ENCODE measurements around the gene PLEKHH3.
A peak's percentile ranks its signal among the peaks of the same experiment; 100 is the strongest.

Gene PLEKHH3, protein sequence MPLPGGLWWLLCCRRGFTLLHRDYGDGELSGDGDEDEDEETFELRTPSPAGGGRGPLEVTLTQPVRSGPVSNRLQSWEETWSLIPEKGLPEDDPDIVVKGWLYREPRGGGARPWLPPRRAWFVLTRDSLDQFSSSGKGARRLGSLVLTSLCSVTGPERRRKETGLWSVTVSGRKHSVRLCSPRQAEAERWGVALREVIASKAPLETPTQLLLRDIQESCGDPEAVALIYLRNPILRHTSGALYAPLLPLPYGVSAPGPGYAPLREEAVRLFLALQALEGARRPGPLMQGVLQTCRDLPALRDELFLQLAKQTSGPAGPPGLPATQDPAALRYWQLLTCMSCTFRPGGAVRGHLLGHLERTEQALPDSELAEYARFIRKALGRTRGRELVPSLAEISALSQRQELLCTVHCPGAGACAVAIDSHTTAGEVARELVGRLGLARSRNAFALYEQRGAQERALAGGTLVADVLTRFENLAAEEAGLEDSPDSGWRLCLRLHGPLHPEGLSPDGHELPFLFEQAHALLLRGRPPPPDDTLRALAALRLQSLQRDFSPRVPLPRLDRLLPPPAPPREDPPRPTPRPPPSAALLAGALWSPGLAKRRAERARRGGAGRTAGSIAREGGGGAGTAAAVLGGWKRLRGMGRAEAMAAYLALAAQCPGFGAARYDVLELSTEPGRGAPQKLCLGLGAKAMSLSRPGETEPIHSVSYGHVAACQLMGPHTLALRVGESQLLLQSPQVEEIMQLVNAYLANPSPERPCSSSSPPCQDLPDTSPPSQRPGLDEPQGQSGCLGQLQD

DNA sequence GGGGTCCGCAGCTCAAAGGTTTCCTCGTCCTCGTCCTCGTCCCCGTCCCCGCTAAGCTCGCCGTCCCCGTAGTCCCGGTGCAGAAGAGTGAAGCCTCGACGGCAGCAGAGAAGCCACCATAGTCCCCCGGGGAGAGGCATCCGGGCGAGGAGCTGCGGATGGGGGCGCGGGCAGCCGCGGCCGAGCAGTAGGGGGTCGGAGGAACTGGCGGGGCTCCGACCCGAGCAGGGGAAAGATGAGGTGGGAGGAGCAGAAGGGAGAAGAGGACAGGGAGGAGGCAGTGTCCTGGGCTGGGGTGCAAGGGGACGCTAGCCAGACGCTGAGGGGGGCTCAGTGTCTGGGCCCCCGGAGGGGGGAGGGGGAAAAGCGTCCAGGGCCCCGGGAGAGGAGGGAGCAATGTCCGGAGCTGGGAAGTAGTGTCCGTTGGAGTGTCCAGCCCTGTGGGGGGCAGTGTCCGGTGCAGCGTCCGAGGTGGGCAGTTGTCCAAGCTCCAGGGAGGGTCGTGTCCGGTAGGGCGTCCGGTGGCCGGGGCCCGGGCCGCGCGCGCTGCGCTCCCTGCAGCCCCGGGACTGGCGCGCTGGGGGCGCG is at the start of gene PLEKHH3:
Gene PLEKHH3 (minus strand): TSS at position 571 of the 588 bp plus-strand sequence. CDS start 431 bp downstream, at position 140.
- no peak for DNase-seq

DNA sequence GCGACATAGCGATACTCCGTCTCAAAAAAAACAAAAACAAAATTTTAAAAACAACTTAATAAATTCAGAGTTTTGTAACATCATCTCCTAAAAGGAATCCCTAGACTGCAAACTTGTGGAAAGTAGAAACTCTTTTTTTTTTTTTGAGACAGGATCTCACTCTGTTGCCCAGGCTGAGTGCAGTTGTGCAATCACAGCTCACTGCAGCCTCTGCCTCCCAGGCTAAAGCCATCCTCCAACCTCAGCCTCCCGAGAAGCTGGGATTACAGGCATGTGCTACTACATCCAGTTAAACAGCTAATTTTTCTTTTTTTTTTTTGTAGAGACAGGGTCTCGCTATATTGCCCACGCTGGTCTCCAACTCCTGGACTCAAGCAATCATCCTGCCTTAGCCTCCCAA is 48.3 kb upstream of the PLEKHH3 start:
- DNase-seq, result no peak

GRCh38 chr17:42723636-42724035 is 46.8 kb upstream of the PLEKHH3 start:
- no peak for DNase-seq

DNA sequence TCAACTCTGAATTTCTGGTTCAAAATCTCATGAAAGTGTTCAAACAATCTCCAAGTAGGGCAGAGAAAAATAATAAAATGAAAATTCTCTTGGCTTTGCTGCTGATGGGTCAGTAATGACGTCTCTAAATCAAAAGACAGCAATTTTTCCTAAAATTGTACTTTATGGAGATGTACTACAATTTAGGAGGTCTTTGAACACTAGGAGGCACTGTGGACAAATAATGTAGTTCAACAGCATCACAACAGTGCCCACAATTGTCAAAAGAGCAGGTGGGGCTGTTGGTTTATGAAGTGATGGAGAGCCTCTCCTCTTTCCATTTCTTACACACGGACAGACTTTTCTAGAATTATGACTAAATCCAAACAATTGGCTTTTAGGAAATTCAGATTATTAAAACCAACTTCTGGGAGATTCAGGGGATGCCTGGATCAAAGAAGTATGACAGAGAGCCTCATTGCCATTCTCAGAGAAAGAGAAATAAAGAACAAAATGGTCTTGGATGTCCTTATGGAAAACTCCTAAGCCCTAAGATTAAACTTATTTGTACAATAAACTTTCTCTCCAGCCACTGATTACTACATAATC is 44.3 kb upstream of the PLEKHH3 start:
- peak; percentile 83 for DNase-seq

GRCh38 chr17:42709561-42709960 is 32.8 kb upstream of the PLEKHH3 start:
- DNase-seq, result no peak

- no peak for DNase-seq
Observed at GRCh38 chr17:42708588-42708987, 31.8 kb upstream of the PLEKHH3 start.

GRCh38 chr17:42706732-42707131 is 29.9 kb upstream of the PLEKHH3 start:
- DNase-seq, result peak; percentile 69

DNA sequence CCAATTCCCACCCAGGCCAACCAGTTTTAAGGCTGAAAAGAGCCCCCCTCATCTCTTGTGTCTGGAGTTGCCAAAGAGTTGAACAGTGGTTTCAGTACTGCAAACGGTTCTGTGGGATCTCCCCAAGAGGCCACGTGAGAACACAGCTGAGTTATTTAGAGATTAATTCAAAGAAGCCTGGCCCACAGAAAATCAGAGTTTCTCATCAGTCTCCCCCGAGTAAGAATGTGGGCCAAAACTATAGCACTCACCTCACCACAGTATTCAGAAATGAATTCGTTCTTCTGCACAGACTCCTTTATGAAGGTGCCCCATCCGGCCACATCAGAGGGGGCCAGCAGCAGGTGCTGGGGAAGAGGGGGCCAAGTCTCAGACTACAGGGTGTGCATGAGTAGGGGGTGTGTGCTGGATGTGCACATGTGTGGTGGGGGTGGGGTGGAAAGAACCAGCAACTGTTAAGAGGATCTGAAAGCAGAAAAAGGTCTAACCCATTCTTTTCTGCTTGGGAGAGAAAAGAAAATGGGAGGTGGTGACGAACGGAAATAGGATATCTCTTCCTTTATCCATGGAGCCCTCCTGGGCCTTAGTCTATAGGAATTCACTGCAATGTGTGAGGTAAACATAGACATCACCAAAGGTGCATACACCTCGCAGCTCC is 28.2 kb upstream of the PLEKHH3 start:
- DNase-seq, result no peak

GRCh38 chr17:42704490-42704836 is 27.7 kb upstream of the PLEKHH3 start:
- no peak for DNase-seq

DNA sequence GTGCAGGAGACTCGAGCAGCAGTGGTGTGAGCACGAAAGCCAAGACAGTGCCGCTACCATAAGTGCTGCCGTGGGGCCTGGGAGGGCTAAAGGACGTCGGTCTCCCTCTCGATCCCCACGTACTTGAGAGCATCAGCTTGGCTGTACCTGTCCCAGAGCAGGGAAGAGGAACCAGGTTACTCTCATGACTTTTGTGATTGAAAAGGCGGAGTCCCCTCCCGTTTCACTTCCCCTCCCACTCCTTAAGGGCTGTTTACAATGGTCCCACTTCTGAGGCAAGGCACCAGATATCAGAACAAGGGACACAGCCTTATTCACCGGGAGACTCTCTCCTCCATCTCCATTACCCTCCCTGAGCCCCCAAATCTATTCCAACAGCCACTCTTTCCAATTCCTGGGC is 25.7 kb upstream of the PLEKHH3 start:
- DNase-seq, result no peak

- DNase-seq, result no peak
Observed at GRCh38 chr17:42700586-42701289, 23.9 kb upstream of the PLEKHH3 start.

- DNase-seq, result no peak
Observed at GRCh38 chr17:42699415-42699740, 22.6 kb upstream of the PLEKHH3 start.

DNA sequence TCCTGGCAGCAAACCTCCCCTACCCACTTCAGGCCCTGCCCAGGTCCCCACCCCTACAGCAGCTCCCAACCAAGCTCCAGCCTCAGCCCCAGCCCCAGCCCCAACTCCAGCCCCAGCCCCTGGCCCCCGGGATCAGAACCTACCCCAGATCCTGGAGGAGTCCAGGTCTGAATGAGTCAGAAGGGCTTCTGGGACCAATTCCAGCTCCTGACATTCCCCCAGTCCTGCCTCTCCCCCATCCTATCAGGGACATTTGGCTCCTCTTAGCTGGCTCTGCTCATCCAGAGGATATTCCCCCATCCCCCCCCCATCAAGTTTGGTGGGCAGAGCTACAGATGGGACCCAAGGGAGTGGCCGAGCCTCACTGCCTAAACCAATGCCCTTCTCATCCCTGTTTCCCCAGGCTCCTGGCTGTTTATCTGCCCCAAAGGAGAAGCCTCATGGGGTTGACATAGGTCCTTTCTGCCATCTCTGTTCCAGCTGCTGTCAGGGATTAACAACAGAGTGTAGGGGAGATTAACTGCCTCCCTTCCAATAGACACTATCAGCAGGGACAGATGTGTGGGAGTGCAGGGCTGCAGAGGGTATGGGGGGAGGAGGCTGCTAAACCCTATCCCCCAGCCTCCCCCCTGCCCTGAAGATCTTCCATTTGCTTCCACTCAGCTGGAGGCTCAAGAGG is 22.1 kb upstream of the PLEKHH3 start:
- DNase-seq, result peak; percentile 92

- no peak for DNase-seq
Observed at GRCh38 chr17:42697108-42697811, 20.5 kb upstream of the PLEKHH3 start.

DNA sequence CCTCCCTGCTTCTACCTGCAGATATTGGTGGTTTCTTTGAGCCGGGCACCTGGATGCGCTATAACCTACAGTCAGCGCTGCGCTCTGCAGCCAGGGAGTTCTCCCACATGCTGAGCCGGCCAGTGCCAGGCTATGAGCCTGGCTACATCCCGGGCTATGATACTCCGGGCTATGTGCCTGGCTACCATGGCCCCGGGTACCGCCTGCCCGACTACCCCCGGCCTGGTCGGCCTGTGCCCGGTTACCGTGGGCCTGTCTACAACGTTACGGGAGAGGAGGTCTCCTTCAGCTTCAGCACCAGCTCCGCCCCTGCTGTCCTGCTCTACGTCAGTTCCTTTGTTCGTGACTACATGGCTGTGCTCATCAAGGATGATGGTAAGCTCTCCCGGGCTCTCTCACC is 18.7 kb upstream of the PLEKHH3 start:
- no peak for DNase-seq

GRCh38 chr17:42694524-42694923 is 17.7 kb upstream of the PLEKHH3 start:
- DNase-seq, result no peak

DNA sequence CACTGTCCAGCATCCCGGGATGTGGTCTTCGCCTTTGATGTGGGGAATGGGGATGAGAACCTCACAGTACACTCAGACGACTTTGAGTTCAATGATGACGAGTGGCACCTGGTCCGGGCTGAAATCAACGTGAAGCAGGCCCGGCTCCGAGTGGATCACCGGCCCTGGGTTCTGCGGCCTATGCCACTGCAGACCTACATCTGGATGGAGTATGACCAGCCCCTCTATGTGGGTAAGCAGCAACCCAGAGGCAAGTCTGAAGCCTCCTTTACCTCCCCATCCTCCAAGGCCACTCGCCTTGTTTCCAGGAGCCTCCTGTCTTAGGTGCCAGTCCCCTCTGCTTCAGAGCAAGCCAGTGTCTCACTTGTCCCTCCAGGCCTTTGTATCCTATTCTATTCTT is 15.7 kb upstream of the PLEKHH3 start:
- DNase-seq, result no peak

GRCh38 chr17:42691021-42691545 is 14.3 kb upstream of the PLEKHH3 start:
- DNase-seq, result no peak

- DNase-seq, result no peak
Observed at GRCh38 chr17:42690596-42690995, 13.8 kb upstream of the PLEKHH3 start.

- DNase-seq, result no peak
Observed at GRCh38 chr17:42687707-42688320, 11.0 kb upstream of the PLEKHH3 start.

Data from hematopoietic multipotent progenitor cell treated with erythropoietin and hydrocortisone succinate and interleukin-3 and kit ligand, for 8 days (in vitro differentiated cells).